ENCODE data around the gene SUSD4. TPM values are rescaled to one million over a fixed set of nuclear protein-coding genes. Genes with fewer than 3 reads are reported as not detected.
A peak's percentile ranks its signal among the peaks of the same experiment; 100 is the strongest.

Gene SUSD4
- total RNA-seq, 3 donors from 2014 or later, result 0.43 to 0.79 (median 0.77) TPM

DNA sequence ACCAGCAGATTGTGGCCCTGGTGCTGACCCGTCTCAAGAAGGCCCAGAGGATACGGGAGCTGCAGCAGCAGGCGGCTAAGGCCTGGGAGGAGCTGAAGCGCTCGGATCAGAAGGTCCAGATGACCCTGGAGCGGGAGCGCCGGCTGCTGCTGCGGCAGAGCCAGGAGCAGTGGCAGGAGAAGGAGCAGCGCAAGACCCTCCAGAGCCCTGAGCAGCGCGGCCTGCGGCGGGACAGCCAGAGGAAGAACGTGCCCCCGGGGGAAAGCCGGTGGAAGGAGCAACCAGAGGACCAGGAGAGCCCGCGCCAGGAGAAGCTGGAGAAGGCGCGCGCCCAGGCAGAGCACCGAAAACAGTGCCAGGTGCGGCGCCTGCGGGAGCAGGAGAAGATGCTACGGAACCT, 30.3 kb upstream of the SUSD4 start:
- Histone ChIP-seq H3K4me3 (no peak overlapping the region), H3K4me1 (ENCODE audit: low read depth) (no peaks in the 10 kb centered on the region), H3K9me3 (no peaks in the 10 kb centered on the region), H3K36me3 (ENCODE audit: low read depth) (no peaks in the 10 kb centered on the region)
- intact Hi-C loops (cut with DNase I, micrococcal nuclease), result no loop called here
- ATAC-seq (no peak), DNase-seq (no peak)
- TF ChIP-seq, protein P1, sequence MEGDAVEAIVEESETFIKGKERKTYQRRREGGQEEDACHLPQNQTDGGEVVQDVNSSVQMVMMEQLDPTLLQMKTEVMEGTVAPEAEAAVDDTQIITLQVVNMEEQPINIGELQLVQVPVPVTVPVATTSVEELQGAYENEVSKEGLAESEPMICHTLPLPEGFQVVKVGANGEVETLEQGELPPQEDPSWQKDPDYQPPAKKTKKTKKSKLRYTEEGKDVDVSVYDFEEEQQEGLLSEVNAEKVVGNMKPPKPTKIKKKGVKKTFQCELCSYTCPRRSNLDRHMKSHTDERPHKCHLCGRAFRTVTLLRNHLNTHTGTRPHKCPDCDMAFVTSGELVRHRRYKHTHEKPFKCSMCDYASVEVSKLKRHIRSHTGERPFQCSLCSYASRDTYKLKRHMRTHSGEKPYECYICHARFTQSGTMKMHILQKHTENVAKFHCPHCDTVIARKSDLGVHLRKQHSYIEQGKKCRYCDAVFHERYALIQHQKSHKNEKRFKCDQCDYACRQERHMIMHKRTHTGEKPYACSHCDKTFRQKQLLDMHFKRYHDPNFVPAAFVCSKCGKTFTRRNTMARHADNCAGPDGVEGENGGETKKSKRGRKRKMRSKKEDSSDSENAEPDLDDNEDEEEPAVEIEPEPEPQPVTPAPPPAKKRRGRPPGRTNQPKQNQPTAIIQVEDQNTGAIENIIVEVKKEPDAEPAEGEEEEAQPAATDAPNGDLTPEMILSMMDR (IDR thresholded peaks at IDR 0.05), result no peak

DNA sequence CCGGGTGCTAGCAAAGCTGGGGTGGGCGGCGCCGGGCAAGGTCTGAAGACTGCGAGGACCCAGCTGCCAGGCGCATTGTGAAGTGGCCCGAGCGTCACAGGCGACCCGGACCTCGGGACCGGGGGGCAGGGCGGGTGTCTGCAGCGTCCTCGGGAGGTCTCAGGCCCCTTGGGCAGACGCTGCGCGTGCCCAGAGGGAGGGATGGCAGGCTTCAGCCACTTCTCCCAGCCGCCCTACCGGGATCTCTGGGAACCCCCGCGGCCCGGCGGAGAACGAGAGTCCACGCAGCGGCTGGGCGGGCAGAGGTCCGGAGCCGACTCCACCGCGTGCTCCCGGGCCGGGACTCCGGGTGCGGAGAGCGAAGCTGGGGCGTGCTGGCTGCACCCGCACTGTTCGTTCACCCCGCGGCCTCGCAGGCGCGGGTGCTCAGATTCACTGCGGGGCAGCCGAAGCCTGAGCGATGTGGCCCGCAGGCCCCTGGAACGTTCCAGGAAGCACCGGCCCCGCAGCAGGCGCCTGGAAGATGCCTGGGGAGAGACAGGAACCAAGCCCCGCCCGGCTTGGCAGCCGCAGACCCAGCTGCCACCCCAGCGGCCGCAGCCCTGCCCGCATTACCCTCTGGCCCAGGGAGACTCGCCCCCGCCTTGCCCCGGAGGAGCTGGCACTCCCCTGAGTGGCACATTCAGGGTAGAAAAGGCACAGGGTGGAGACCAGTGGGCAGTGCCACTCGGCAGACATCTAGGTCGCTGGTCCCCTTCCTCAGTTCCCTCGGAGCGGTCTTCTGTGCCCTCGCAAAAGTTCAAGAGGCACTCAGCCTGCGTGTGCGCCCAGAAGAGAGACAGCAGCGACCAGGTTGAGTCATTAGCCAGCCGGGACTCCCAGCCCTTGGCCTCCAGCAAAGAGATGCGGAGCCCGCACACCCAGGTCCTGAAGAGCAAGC, 29.6 kb upstream of the SUSD4 start, which contains the start of gene CCDC185:
TSS of gene CCDC185 (plus strand) at position 141 of the 940 bp plus-strand sequence. CDS start at position 202, 61 bp downstream.
- ATAC-seq (peak; percentile 29), DNase-seq (peak in 1 of 3 donors; percentile 30)
- Histone ChIP-seq H3K9me3 (no peaks in the 10 kb centered on the region), H3K36me3 (ENCODE audit: low read depth) (no peaks in the 10 kb centered on the region), H3K4me3 (no peak within 1 kb of the TSS), H3K4me1 (ENCODE audit: low read depth) (no peaks in the 10 kb centered on the region)
- TF ChIP-seq, protein P1 (IDR thresholded peaks at IDR 0.05), result no peak
- intact Hi-C loops (cut with DNase I, micrococcal nuclease), result no loop called here

GRCh38 chr1:223390618-223391017, 26.6 kb upstream of the SUSD4 start:
- Histone ChIP-seq H3K4me3 (no peak overlapping the region), H3K4me1 (ENCODE audit: low read depth) (no peaks in the 10 kb centered on the region), H3K36me3 (ENCODE audit: low read depth) (no peaks in the 10 kb centered on the region), H3K9me3 (no peaks in the 10 kb centered on the region)
- no peak for DNase-seq
- intact Hi-C loops (cut with DNase I, micrococcal nuclease), result no loop called here
- no peak for ATAC-seq
- TF ChIP-seq, protein P1 (IDR thresholded peaks at IDR 0.05), result no peak

GRCh38 chr1:223386013-223386412, 22.0 kb upstream of the SUSD4 start:
- no peak overlapping the region for H3K4me3 ChIP-seq
- intact Hi-C loops (cut with DNase I, micrococcal nuclease), result no loop called here
- TF ChIP-seq, protein P1 (IDR thresholded peaks at IDR 0.05), result no peak
- no peaks in the 10 kb centered on the region for H3K9me3 ChIP-seq
- no peak for DNase-seq
- ATAC-seq, result no peak
- no peaks in the 10 kb centered on the region for H3K36me3 ChIP-seq (ENCODE audit: low read depth)
- H3K4me1 ChIP-seq (ENCODE audit: low read depth), result no peaks in the 10 kb centered on the region

DNA sequence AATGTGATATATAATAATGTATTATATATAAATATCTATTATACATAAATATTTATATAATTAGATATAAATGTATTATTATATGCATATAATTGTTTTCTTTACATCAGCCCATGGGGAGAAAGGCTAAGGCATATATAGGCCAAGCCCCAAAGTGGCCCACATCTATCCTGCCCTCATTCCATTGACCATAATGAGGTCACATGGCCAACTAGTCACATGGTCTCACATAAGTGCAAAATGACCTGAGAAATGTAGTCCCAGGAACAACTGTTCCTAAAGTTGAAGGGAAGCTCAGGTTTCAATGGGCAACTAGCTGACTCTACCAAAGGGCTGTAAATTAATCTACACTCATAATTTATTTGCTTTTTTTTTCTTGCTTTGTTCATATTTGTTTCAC, 14.8 kb upstream of the SUSD4 start:
- no peak for ATAC-seq
- no peak overlapping the region for H3K4me3 ChIP-seq
- TF ChIP-seq, protein P1 (IDR thresholded peaks at IDR 0.05), result no peak

More for the DNA sequence above, 14.8 kb upstream of the SUSD4 start:
- no peaks in the 10 kb centered on the region for H3K36me3 ChIP-seq (ENCODE audit: low read depth)
- no peaks in the 10 kb centered on the region for H3K4me1 ChIP-seq (ENCODE audit: low read depth)
- no peaks in the 10 kb centered on the region for H3K9me3 ChIP-seq
- DNase-seq, result no peak
- intact Hi-C loops (cut with DNase I, micrococcal nuclease), result no loop called here
